AG09309 (cell line): ENCODE results near the gene LIMK2.
"Not testable (repeated sequence)": the region's sequence is repeated elsewhere in the genome, so short reads cannot be mapped to it uniquely, and the experiment has no call there.

ENCODE experiments used
- DNase-seq: peaks from one replicate; pipeline ENCODE4 v3.0.0-alpha.2; 2010; ENCODE audit warnings: low read depth
- H3K4me3 ChIP-seq: 2 replicates; pipeline ENCODE4 v1.5.1; 2011; ENCODE audit warnings: mild to moderate bottlenecking, low read depth, low read length, moderate library complexity; ENCODE audit not compliant: control insufficient read depth
- TF ChIP-seq, protein P1 (sequence below): IDR thresholded peaks from 2 replicates; pipeline ENCODE4 v1.5.1; 2011; ENCODE audit warnings: mild to moderate bottlenecking, low read depth, low read length, inconsistent platforms; ENCODE audit not compliant: insufficient read depth, control insufficient read depth; ENCODE audit errors: missing control alignments

LIMK2 gene

DNA sequence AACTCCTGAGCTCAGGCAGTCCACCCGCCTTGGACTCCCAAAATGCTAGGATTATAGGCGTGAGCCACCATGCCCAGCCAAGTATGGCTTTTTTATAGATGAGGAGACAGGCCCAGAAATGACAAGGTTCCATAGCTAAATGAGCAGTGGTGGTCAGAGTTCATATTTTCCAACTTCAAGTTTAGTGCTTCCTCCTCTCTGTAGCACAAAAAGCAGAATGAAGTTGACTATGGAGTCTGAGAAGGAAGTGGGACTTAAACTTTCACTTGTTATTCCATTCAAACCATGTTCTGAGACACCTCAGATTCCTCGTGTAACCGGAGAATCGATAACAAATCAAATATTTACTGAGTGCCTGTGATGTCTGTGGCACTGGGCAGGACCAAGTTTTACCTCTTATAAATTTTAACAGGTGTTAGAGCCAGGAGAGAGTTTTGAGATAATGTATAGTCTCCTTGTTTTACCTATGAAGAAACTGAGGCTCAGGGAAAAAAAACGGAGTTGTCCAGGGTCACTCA lies 3.0 kb downstream of the LIMK2 start:
- H3K4me3 ChIP-seq: no peak overlapping the region
- DNase-seq: no peak
- TF ChIP-seq, protein P1, sequence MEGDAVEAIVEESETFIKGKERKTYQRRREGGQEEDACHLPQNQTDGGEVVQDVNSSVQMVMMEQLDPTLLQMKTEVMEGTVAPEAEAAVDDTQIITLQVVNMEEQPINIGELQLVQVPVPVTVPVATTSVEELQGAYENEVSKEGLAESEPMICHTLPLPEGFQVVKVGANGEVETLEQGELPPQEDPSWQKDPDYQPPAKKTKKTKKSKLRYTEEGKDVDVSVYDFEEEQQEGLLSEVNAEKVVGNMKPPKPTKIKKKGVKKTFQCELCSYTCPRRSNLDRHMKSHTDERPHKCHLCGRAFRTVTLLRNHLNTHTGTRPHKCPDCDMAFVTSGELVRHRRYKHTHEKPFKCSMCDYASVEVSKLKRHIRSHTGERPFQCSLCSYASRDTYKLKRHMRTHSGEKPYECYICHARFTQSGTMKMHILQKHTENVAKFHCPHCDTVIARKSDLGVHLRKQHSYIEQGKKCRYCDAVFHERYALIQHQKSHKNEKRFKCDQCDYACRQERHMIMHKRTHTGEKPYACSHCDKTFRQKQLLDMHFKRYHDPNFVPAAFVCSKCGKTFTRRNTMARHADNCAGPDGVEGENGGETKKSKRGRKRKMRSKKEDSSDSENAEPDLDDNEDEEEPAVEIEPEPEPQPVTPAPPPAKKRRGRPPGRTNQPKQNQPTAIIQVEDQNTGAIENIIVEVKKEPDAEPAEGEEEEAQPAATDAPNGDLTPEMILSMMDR: no peak

DNA sequence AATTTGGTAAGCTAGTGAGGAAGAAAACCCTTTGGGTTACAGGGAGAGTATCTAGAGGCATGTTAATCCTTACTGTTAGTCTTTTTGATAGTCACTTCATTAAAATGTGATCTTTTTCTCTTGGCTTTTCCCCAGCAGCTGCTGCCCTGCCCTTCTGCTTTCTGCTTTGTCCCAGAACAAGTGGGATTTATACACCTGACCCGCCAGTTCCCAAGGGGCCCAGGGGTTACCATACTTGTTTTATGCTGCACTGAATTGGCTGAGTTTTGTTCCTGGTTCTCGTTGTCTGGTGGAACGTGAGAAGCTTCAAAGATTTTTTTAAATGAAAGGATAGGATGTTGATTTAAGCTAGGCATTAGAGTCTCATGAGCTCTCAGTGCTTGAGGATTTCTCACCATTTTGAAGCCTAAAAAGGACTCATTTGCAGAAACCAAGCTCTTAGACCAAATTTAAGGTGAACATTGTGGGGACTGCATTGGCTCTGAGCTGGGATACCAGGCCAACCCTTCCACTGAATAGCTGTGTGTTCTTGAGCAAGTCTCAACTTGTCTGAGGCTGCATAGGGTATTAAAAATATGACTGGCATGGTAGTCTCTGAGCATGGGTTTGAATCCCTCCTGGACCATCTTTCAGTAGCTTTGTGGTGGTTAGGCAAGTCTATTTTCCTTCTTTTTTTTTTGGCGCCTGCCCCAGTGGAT lies 6.6 kb downstream of the LIMK2 start:
- no peak for DNase-seq
- no peak overlapping the region for H3K4me3 ChIP-seq
- TF ChIP-seq, protein P1: no peak

DNA sequence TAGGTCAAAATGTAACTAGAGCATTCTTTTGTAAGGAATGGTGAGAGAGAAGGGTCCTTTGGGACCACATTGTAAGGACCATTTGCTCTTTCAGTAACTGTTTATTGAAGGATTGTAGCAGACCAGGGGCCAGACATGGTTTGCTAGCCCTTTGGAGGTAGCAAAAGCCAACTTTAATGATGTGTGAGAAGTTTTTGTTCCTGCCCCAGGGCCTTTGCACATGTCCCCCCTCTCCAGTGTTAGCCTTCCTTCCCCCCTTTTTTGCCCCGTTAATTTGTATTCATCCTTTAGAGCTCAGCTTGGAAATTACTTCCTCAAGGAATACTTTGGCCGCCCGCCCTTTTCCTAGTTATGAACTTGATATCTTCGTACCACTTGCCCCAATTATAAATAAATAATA lies 9.0 kb downstream of the LIMK2 start:
- DNase-seq: no peak
- TF ChIP-seq, protein P1: no peak
- H3K4me3 ChIP-seq: no peak overlapping the region

DNA sequence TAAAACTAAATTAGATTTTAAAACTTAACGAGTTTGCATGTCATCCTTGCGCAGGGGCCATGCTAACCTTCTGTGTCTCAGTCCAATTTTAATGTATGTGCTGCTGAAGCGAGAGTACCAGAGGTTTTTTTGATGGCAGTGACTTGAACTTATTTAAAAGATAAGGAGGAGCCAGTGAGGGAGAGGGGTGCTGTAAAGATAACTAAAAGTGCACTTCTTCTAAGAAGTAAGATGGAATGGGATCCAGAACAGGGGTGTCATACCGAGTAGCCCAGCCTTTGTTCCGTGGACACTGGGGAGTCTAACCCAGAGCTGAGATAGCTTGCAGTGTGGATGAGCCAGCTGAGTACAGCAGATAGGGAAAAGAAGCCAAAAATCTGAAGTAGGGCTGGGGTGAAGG lies 10.6 kb downstream of the LIMK2 start:
- no peak for DNase-seq
- TF ChIP-seq, protein P1: no peak
- H3K4me3 ChIP-seq: no peak overlapping the region

DNA sequence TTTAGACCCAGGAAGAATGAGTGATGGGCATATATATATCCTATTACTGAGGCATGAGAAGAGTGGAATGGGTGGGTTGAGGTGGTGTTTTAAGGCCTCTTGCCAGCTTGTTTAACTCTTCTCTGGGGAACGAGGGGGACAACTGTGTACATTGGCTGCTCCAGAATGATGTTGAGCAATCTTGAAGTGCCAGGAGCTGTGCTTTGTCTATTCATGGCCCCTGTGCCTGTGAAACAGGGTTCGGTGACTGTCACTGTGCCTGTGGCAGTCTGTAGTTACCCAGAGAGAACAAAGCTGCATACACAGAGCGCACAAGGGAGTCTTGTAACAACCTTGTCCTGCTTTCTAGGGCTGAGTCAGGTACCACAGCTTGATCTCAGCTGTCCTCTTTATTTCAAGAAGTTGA lies 11.7 kb downstream of the LIMK2 start:
- DNase-seq: no peak
- TF ChIP-seq, protein P1: no peak
- H3K4me3 ChIP-seq: no peak overlapping the region

DNA sequence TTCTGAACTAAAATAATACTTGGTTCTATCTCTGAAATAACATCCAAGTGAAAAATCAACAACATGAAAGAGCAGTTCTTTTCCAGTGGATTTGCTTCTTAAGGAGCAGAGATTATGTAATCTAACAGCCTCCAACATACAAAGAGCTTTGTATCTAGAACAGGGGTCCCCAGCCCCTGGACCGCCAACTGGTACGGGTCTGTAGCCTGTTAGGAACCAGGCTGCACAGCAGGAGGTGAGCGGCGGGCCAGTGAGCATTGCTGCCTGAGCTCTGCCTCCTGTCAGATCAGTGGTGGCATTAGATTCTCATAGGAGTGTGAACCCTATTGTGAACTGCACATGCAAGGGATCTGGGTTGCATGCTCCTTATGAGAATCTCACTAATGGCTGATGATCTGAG lies 12.6 kb downstream of the LIMK2 start:
- H3K4me3 ChIP-seq, DNase-seq: not testable (repeated sequence)

DNA sequence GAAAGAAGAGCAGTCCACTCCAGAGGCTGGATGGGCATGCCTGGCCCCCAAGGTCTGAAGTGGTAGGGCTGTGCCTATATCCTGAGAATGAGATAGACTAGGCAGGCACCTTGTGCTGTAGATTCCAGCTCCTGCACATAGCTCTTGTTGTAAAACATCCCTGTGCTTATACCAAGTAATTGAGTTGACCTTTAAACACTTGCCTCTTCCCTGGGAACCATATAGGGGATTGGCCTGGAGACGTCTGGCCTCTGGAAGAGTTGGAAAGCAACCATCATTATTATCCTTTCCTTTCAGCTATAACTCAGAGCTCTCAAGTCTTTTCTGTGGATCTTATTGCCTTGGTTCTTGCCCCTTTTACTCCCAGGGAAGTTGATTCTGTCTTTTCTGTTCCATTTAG lies 15.1 kb downstream of the LIMK2 start:
- H3K4me3 ChIP-seq: no peak overlapping the region
- TF ChIP-seq, protein P1: no peak
- DNase-seq: no peak
